ENCODE results near the gene MAN1A2. TPM values are rescaled to one million over a fixed set of nuclear protein-coding genes. Genes with fewer than 3 reads are reported as not detected.

Gene MAN1A2
- total and polyA plus RNA-seq, 4 donors: 6.4 to 56.3 (median 25.3) TPM

GRCh38 chr1:117364240-117364639, 3.0 kb upstream of the MAN1A2 start:
- Histone ChIP-seq H3K36me3 (ENCODE audit: control insufficient read depth in 4 of 4, insufficient read depth in 4 of 4, low read length in 4 of 4) (no peaks in the 10 kb centered on the region), H3K9ac (ENCODE audit: insufficient read depth in 1 of 2, low read length in 2 of 2) (no peak overlapping the region), H3K27me3 (ENCODE audit: control insufficient read depth in 3 of 3, insufficient read depth in 3 of 3, low read length in 2 of 3) (no peaks in the 10 kb centered on the region), H3K27ac (ENCODE audit: low read depth in 1 of 2, low read length in 1 of 2) (no peak overlapping the region), H3K4me3 (no peak overlapping the region), H3K9me3 (ENCODE audit: control insufficient read depth in 4 of 4, insufficient read depth in 3 of 4, low read length in 3 of 4) (no peaks in the 10 kb centered on the region), H3K4me1 (ENCODE audit: control insufficient read depth in 5 of 5, insufficient read depth in 5 of 5, low read length in 5 of 5) (peaks cover 3 to 26% (median 13%) of the 10 kb centered on the region in 5 donors)
- DNase-seq (peak in 2 of 3 donors; percentile 37 to 61), ATAC-seq (ENCODE audit: insufficient read depth, low FRiP score) (no peak)
- TF ChIP-seq CTCF (IDR thresholded peaks at IDR 0.05; ENCODE audit: control extremely low read depth, extremely low read depth): no peak
- 68 to 80% methylated on average over 4 of the region's 4 CpGs for WGBS, 2 donors

DNA sequence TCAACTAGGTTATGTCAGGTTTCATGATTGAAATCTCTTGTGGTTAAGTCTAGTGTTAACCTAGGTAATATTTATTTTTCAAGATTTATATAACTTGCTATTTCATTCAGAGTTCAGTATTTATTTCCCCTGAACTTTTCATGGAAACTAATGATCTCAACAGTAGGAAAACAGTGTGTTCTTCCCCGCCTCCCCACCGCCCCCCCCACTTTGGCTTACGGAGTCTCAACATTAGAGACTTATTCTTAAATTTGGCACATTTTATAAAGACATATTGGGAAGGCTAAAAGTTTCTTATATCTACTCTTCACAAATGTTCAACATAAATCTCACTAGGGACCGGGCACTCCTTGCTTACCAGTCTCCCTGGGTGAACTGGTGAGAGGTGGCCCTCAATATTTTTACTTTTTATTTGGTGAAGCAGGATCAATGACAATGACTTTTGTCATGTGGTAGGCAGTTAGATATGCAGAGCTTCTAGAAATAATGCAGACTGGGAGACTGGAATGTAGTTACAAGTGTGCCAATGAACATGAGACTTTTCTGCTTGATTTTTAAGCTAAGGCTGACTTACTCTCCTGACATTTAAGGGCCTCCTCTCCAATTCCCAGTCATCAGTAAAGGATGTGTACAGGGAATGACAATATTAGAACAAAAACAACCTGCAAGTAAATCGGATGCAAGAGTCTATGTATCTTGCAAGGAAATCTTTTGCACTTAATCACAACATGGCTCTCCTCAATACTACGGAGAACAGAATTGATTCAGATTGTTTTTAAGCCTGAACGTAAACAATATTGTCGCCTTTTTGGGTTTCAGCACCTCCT, 1.7 kb upstream of the MAN1A2 start:
- WGBS, 2 donors: 52 to 53% methylated on average over 8 of the region's 8 CpGs
- no peaks in the 10 kb centered on the region for H3K27me3 ChIP-seq (ENCODE audit: control insufficient read depth in 3 of 3, insufficient read depth in 3 of 3, low read length in 2 of 3)
- DNase-seq (peak in 2 of 3 donors; percentile 22 to 54), ATAC-seq (ENCODE audit: insufficient read depth, low FRiP score) (no peak)
- peak overlapping the region; percentile 99 for H3K27ac ChIP-seq (ENCODE audit: low read depth in 1 of 2, low read length in 1 of 2)
- H3K4me1 ChIP-seq (ENCODE audit: control insufficient read depth in 5 of 5, insufficient read depth in 5 of 5, low read length in 5 of 5): peaks cover 3 to 36% (median 15%) of the 10 kb centered on the region in 5 donors
- H3K9ac ChIP-seq (ENCODE audit: insufficient read depth in 1 of 2, low read length in 2 of 2): peak overlapping the region; percentile 89 to 95
- TF ChIP-seq CTCF (IDR thresholded peaks at IDR 0.05; ENCODE audit: control extremely low read depth, extremely low read depth): no peak
- H3K9me3 ChIP-seq (ENCODE audit: control insufficient read depth in 4 of 4, insufficient read depth in 3 of 4, low read length in 3 of 4): no peaks in the 10 kb centered on the region
- no peaks in the 10 kb centered on the region for H3K36me3 ChIP-seq (ENCODE audit: control insufficient read depth in 4 of 4, insufficient read depth in 4 of 4, low read length in 4 of 4)
- H3K4me3 ChIP-seq: no peak overlapping the region

DNA sequence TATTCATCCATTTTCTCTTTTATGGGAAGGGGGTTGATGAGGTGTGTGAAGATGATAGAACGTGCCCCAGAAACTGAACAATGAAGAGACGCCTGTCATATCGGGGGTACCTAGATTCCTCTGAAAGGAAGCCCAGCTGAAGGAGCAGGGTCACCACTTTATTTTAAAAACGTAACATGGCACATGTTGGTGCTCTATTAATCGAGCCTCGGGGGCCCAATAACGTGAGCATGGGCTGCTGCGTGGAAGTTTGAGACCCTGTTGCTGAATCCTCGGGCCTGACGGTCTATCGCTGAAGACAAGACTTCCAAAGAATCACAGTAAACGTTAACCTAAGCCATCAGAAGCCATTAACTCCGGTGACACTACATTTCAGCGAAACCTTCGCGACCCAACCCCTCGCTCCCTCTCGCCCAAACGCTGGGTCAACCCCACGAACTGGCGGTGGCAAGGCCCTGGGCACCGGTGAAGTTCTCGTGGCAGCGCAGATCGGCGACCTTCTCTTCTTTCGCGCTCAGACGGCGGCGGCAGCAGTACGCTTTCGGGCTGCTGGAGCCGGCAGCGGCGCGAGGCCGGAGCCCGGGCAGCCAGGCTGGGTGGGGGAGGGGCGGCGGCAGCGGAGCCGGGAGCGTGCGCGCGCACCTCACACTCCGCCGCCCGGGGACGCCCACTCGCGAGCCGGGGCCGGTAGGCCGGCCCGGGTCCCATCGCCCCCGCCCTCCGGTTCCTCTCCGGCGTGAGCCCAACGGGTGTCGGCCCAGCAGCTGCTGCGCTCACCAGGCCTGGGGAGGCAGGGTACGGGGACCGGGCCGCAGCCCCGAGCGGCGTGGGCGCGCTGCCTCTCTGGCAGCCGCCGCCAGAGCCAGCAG, 838 bp upstream of the MAN1A2 start:
- Histone ChIP-seq H3K4me1 (ENCODE audit: control insufficient read depth in 5 of 5, insufficient read depth in 5 of 5, low read length in 5 of 5) (peaks cover 3 to 42% (median 15%) of the 10 kb centered on the region in 5 donors), H3K27ac (ENCODE audit: low read depth in 1 of 2, low read length in 1 of 2) (peak overlapping the region; percentile 99), H3K9ac (ENCODE audit: insufficient read depth in 1 of 2, low read length in 2 of 2) (peak overlapping the region; percentile 89 to 95), H3K4me3 (peak overlapping the region; percentile 82), H3K27me3 (ENCODE audit: control insufficient read depth in 3 of 3, insufficient read depth in 3 of 3, low read length in 2 of 3) (no peaks in the 10 kb centered on the region), H3K36me3 (ENCODE audit: control insufficient read depth in 4 of 4, insufficient read depth in 4 of 4, low read length in 4 of 4) (no peaks in the 10 kb centered on the region), H3K9me3 (ENCODE audit: control insufficient read depth in 4 of 4, insufficient read depth in 3 of 4, low read length in 3 of 4) (no peaks in the 10 kb centered on the region)
- ATAC-seq (ENCODE audit: insufficient read depth, low FRiP score) (peak; percentile 89), DNase-seq (peak; percentile 87 to 91 (median 89))
- 1% methylated on average over 71 to 75 of the region's 75 CpGs for WGBS, 2 donors
- TF ChIP-seq CTCF (IDR thresholded peaks at IDR 0.05; ENCODE audit: control extremely low read depth, extremely low read depth): no peak

Data from lung (tissue), 12 donors.